GM18907 (cell line): ENCODE data around the gene ADAMTS8.
"Not testable (repeated sequence)": the region's sequence is repeated elsewhere in the genome, so short reads cannot be mapped to it uniquely, and the experiment has no call there.

Source experiments
- ATAC-seq: cut with Tn5 transposase; IDR thresholded peaks from one replicate; pipeline ENCODE4 v1.9.1; 2021; ENCODE audit warnings: mild to moderate bottlenecking, moderate library complexity; ENCODE audit not compliant: unreplicated experiment

ADAMTS8 gene

GRCh38 chr11:130439876-130440275 lies 11.5 kb upstream of the ADAMTS8 start:
- ATAC-seq, result no peak

DNA sequence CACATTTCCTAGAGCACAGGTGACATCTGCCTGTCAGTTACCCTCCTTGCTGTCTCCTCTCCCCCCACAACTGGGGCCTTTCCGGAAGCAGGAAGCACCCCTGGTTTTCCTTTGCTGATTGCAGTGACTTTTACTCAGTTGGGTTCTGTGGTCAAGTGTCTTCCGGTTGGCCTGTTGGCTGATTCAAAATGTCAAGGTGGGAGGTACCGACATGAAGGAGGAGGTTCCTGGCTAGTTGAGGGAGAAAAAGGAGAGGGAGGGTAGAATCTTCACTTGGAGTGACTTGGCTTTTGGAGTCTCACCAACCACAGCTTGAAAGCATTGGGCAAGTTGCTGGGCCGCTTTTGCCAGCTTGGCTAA lies 10.7 kb upstream of the ADAMTS8 start:
- ATAC-seq, result peak; percentile 45

DNA sequence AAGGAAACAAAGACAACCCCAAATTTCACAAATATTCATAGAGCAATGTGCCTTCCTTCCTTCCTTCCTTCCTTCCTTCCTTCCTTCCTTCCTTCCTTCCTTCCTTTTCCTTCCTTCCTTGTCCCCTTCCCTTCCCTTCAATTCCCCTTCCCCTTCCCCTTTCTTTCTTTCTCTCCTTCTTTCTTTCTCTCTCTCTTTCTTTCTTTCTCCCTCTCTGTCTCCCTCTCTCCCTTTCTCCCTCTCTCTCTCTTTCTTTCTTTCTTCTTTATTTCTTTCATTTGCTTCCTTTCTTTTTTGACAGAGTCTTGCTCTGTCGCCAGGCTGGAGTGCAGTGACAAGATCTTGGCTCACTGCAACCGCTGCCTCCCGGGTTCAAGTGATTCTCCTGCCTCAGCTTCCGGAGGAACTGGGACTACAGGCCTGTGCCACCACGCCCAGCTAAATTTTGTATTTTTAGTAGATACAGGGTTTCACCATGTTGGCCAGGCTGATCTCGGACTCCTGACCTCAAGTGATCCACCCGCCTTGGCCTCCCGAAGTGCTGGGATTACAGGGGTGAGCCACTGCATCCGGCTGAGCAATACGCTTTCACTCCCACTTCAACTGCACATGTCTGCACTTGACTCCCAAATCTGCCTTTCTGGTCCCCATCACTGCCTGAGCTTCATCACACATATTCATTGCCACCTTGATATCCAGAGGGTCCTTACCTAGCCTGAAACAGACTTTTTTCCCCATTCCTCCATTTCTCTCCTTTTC lies 10.2 kb upstream of the ADAMTS8 start:
- not testable (repeated sequence) for ATAC-seq

GRCh38 chr11:130437848-130438247 lies 9.4 kb upstream of the ADAMTS8 start:
- no peak for ATAC-seq

GRCh38 chr11:130436171-130436570 lies 7.8 kb upstream of the ADAMTS8 start:
- ATAC-seq, result no peak

DNA sequence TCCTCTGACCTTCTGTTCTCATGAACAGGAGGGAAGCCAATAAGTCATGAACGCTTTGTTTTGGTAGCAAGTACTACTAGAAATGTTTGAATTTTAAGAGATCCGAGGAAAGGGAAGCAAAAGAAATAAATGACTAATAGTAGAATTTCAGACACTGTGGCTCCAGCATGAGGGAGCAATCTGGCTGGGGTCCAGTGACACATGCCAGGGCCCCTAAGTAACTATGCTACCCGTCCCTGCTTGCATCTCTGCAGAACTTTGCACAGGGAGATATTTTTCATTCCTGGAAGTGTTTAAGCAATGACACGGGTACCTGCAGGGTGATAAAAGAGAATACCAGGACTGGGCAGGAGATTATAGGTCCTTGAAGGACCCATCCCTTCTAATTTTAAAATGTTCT lies 7.3 kb upstream of the ADAMTS8 start:
- ATAC-seq, result no peak

DNA sequence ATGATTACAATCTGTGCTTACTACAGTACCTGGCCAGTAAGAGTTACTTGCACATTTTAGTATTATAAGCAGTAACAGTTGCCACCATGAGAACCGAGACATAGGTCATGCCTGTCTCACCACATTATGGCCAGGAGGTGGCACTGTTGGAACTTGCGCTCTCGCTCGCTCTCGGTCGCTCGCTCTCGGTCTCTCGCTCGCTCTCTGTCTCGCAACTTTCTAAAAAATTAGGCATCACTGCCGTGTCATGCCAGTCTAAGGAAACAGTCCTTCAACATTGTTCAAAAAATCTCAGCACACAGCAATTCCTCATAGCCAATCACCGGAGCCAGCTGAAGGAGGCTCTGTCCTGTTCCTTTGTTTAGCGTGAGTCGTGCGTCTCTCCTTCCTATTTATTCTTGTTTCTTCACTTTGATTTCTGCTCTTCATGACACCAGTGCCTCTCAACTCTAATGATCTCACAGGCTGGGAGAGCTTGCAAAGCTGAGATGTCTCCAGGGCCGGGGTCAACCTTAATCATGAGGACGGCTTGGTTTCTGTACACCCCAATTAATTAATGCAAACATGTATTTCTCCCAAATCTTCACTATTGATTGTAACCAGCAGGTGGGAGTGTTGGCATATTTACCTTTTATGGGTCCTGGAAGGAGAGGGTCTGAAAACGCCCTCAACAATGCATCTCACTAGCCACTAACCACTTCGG lies 6.3 kb upstream of the ADAMTS8 start:
- peak; percentile 90 for ATAC-seq

DNA sequence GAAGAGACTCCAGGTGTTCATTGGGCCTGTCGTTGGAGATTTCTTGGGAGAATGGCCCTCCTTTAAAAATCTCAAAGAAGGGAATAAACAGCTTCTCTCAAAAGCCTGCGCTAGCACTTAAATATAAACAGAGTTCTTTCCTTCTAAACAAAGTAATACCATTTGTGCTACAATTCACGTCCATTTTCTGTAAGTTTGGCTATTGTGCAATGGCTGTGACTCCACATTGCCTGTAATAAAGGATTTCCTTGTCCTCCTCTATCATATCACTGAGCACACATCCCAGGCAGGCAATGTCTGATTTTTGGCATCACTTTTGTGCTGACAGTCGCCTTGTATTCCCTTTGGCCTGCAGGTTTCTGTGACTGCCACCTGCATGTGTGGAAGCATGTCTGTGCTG lies 4.9 kb upstream of the ADAMTS8 start:
- no peak for ATAC-seq

GRCh38 chr11:130431801-130432200 lies 3.4 kb upstream of the ADAMTS8 start:
- no peak for ATAC-seq

- peak; percentile 49 for ATAC-seq
Measured at GRCh38 chr11:130431331-130431773, 2.9 kb upstream of the ADAMTS8 start.

- no peak for ATAC-seq
Measured at GRCh38 chr11:130429983-130430382, 1.6 kb upstream of the ADAMTS8 start.

GRCh38 chr11:130429120-130429681 lies 792 bp upstream of the ADAMTS8 start:
- ATAC-seq, result no peak

DNA sequence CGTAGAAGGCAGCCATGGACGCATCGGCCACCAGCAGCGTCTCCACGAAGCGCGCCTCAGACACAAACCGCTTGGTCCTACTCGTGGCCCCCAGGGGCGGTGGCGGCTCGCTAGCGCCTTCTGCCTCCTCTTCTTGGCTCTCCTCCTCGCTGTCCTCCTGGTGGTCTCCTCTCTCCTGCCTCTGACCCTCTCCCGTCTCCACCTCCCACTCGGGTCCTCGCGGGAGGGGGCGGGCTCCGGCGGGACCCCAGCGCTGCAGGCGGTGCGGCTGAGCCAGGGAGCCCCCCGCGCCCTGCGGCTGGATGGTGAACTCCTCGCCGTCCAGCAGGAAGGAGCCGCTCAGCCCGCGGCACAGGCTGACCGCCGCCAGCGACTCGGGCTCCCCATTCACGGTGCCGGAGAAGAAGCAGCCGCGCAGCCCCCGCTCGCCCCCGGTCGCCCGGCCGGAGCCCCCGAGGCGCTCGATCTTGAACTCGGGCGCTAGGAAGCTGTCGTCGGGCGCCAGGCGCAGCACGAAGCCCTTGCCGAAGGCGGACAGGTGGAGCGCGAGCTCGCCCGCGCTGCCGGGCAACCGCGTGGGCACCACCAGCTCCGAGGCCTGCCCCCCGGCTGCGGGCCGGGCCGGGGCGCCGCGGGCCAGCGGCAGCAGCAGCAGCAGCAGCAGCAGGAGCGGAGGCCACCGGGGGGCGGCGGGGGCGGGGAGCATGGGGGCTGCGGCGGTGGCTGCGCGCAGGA lies 661 bp downstream of the ADAMTS8 start:
- no peak for ATAC-seq

DNA sequence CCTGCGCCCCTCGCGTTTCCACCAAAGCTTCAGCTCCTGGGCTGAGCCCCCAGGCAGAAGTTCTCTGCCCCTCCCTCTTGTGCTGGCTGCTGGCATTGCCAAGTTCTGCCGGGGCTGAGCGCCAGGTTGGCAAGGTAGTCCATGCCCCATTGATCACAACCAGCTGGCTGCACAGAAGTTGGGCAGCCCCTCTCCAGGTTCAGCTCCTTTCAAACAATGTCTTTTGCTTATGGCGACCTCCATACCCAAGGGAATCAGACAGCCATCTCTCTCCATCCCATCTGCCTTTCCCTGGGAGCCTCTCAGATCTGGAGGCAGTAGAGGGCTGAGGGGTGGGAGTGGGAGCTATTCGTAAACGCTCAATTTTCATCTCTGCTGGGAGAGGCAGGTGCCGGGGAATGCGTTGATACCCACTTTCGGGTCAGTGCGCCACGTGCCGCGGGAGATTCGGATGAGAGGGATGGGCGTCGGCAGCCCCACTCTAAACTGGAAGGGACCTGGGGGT lies 1.5 kb downstream of the ADAMTS8 start:
- no peak for ATAC-seq

GRCh38 chr11:130426223-130426836 lies 2.1 kb downstream of the ADAMTS8 start:
- no peak for ATAC-seq

DNA sequence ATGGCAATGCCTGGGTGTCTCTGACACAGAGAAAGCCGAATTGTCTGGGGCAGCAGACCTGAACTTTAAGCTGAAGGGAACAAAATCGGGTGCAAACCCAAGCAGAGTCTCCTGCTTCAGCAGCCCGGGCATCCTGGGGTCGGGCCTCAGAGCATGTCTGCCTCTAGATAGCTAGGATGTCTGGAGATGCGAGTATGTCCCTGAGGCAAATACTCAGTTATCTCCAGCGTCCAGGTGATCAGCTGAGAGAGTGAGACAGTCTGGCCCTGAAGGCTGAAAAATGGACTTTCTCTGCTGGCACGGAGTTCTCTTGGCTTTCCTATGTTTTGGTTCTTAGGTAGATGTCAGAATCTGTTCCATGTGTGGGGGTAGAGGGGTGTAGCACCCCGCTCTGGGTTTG lies 3.3 kb downstream of the ADAMTS8 start:
- ATAC-seq, result no peak

- no peak for ATAC-seq
Measured at GRCh38 chr11:130424613-130425140, 3.7 kb downstream of the ADAMTS8 start.

- no peak for ATAC-seq
Measured at GRCh38 chr11:130423541-130424142, 4.8 kb downstream of the ADAMTS8 start.

GRCh38 chr11:130422251-130422995 lies 6.0 kb downstream of the ADAMTS8 start:
- ATAC-seq, result no peak
